ENCODE data around the gene KIF16B. TPM values are rescaled to one million over a fixed set of nuclear protein-coding genes. Genes with fewer than 3 reads are reported as not detected.

Gene KIF16B
- total and polyA plus RNA-seq, 2 donors (not counting 3 experiments of a cell fraction or from before 2014, with no cell fraction given) = 2.9 to 8.8 TPM

GRCh38 chr20:16477632-16478031, 95.6 kb downstream of the KIF16B start:
- Histone ChIP-seq H3K4me1 (ENCODE audit: control insufficient read depth, extremely low read depth, insufficient read depth, low read length) (no peaks in the 10 kb centered on the region), H3K79me2 (ENCODE audit: control insufficient read depth, insufficient read depth, low read length) (no peaks in the 10 kb centered on the region), H3K4me2 (ENCODE audit: insufficient read depth, low read length) (no peak overlapping the region), H4K20me1 (replicated peaks; ENCODE audit: control insufficient read depth, extremely low read depth, insufficient read depth, low read length) (no peaks in the 10 kb centered on the region), H3K36me3 (ENCODE audit: control insufficient read depth in 2 of 2, extremely low read depth in 1 of 2, insufficient read depth in 2 of 2, low read length in 2 of 2) (no peaks in the 10 kb centered on the region), H3K9me1 (replicated peaks; ENCODE audit: control insufficient read depth, extremely low read depth, insufficient read depth, low read length) (no peaks in the 10 kb centered on the region), H3K9ac (replicated peaks; ENCODE audit: extremely low read depth, insufficient read depth, low read length) (no peak overlapping the region), H2AFZ (ENCODE audit: low read depth, low read length) (no peak overlapping the region), H3K27me3 (ENCODE audit: control insufficient read depth in 2 of 2, insufficient read depth in 2 of 2, low read length in 2 of 2) (no peaks in the 10 kb centered on the region), H3K27ac (ENCODE audit: insufficient read depth, low read depth, low read length) (no peak overlapping the region), H3K9me3 (replicated peaks; ENCODE audit: control insufficient read depth, insufficient read depth, low read length) (no peaks in the 10 kb centered on the region), H3K4me3 (replicated peaks in 1 of 3; ENCODE audit: insufficient read depth in 1 of 3, low read depth in 1 of 3, low read length in 3 of 3) (no peak overlapping the region)
- intact Hi-C loops (cut with micrococcal nuclease) = loop anchor here (5.0 to 10.0 kb wide), 3 partner anchors 545 to 1213 kb away; no protein-coding TSS in a partner anchor
- POLR2A ChIA-PET = no interaction called here
- dilution Hi-C loops (cut with MboI; ENCODE audit: extremely low pct_ligation_motif_present, low sequenced_read_pairs) = no loop called here
- DNase-seq (ENCODE audit: low read depth, low spot score) (no peak), FAIRE-seq (no peak)
- TF ChIP-seq POLR2A (IDR thresholded peaks at IDR 0.05; ENCODE audit: low read depth, low read length) (no peak), MYC (IDR thresholded peaks at IDR 0.05; ENCODE audit: low read depth, low read length) (no peak), POLR2AphosphoS5 (IDR thresholded peaks at IDR 0.05; ENCODE audit: insufficient read depth, low read depth, low read length) (no peak), CTCF (IDR thresholded peaks at IDR 0.05; ENCODE audit: extremely low read depth in 1 of 2, insufficient read depth in 1 of 2, low read depth in 1 of 2, low read length in 2 of 2) (no peak)
- no TSS peak for BruUV-seq (replicated peaks)
- CTCF ChIA-PET = interaction anchor here (1.4 kb wide), 1 partner anchor 28 kb away, joined by 3 read pairs; no protein-coding TSS in a partner anchor

- POLR2A ChIA-PET = no interaction called here
- BruUV-seq (replicated peaks) = no TSS peak
- TF ChIP-seq MYC (IDR thresholded peaks at IDR 0.05; ENCODE audit: low read depth, low read length) (no peak), POLR2AphosphoS5 (IDR thresholded peaks at IDR 0.05; ENCODE audit: insufficient read depth, low read depth, low read length) (no peak), FOS (IDR thresholded peaks at IDR 0.05; ENCODE audit: borderline replicate concordance, insufficient read depth, low read length) (no peak), JUN (IDR thresholded peaks at IDR 0.05; ENCODE audit: borderline replicate concordance, insufficient read depth, insufficient read length, low read depth) (no peak), EZH2 (IDR thresholded peaks at IDR 0.05; ENCODE audit: borderline replicate concordance, low read depth, low read length, severe bottlenecking) (no peak), MAX (IDR thresholded peaks at IDR 0.05; ENCODE audit: insufficient read depth, insufficient read length) (no peak), POLR2A (IDR thresholded peaks at IDR 0.05; ENCODE audit: low read depth, low read length) (no peak), GATA2 (IDR thresholded peaks at IDR 0.05; ENCODE audit: insufficient read depth, insufficient read length, low read depth, low read length) (no peak), CTCF (IDR thresholded peaks at IDR 0.05; ENCODE audit: extremely low read depth in 1 of 2, insufficient read depth in 1 of 2, low read depth in 1 of 2, low read length in 2 of 2) (peak; percentile 50 to 57)
- Histone ChIP-seq H3K36me3 (ENCODE audit: control insufficient read depth in 2 of 2, extremely low read depth in 1 of 2, insufficient read depth in 2 of 2, low read length in 2 of 2) (no peaks in the 10 kb centered on the region), H3K4me3 (replicated peaks in 1 of 3; ENCODE audit: insufficient read depth in 1 of 3, low read depth in 1 of 3, low read length in 3 of 3) (no peak overlapping the region), H3K9me3 (replicated peaks; ENCODE audit: control insufficient read depth, insufficient read depth, low read length) (no peaks in the 10 kb centered on the region), H3K79me2 (ENCODE audit: control insufficient read depth, insufficient read depth, low read length) (no peaks in the 10 kb centered on the region), H3K9me1 (replicated peaks; ENCODE audit: control insufficient read depth, extremely low read depth, insufficient read depth, low read length) (no peaks in the 10 kb centered on the region), H3K9ac (replicated peaks; ENCODE audit: extremely low read depth, insufficient read depth, low read length) (no peak overlapping the region), H3K27ac (ENCODE audit: insufficient read depth, low read depth, low read length) (no peak overlapping the region), H3K4me1 (ENCODE audit: control insufficient read depth, extremely low read depth, insufficient read depth, low read length) (no peaks in the 10 kb centered on the region), H3K4me2 (ENCODE audit: insufficient read depth, low read length) (no peak overlapping the region), H2AFZ (ENCODE audit: low read depth, low read length) (no peak overlapping the region), H3K27me3 (ENCODE audit: control insufficient read depth in 2 of 2, insufficient read depth in 2 of 2, low read length in 2 of 2) (no peaks in the 10 kb centered on the region), H4K20me1 (replicated peaks; ENCODE audit: control insufficient read depth, extremely low read depth, insufficient read depth, low read length) (no peaks in the 10 kb centered on the region)
- peak; percentile 65 for DNase-seq (ENCODE audit: low read depth, low spot score)
- peak; percentile 87 for FAIRE-seq
- dilution Hi-C loops (cut with MboI; ENCODE audit: extremely low pct_ligation_motif_present, low sequenced_read_pairs) (no loop called here), intact Hi-C loops (cut with micrococcal nuclease) (loop anchor here (5.0 to 10.0 kb wide), 3 partner anchors 544 to 1211 kb away; no protein-coding TSS in a partner anchor)
- CTCF ChIA-PET = interaction anchor here (0.6 to 1.3 kb wide), 7 partner anchors 9 to 822 kb away, joined by 3 read pairs; no protein-coding TSS in a partner anchor
Measured at GRCh38 chr20:16476032-16476431, 97.2 kb downstream of the KIF16B start.
